ENCODE measurements around the gene PALD1.

DNA sequence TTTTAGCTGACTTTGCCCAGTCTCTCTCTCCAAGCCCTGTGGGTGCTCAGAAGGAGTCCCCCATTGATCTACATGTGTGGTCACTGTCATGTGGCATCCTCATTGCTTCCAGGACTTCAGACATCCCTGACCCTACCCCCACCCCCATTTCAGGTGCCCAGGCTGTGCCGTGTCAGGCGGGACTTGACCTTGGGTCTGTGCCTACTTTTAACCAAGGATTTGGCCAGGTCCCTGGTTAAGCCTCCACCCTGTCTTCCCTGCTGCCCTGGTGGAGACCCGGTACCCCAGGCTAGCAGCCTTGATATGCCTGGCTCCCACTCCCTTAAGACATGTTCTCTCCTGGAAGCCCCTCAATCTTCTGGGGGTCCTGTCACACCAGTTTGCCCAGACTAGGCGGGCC is 92.7 kb downstream of the PALD1 start:
- TF ChIP-seq, protein P1, sequence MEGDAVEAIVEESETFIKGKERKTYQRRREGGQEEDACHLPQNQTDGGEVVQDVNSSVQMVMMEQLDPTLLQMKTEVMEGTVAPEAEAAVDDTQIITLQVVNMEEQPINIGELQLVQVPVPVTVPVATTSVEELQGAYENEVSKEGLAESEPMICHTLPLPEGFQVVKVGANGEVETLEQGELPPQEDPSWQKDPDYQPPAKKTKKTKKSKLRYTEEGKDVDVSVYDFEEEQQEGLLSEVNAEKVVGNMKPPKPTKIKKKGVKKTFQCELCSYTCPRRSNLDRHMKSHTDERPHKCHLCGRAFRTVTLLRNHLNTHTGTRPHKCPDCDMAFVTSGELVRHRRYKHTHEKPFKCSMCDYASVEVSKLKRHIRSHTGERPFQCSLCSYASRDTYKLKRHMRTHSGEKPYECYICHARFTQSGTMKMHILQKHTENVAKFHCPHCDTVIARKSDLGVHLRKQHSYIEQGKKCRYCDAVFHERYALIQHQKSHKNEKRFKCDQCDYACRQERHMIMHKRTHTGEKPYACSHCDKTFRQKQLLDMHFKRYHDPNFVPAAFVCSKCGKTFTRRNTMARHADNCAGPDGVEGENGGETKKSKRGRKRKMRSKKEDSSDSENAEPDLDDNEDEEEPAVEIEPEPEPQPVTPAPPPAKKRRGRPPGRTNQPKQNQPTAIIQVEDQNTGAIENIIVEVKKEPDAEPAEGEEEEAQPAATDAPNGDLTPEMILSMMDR (IDR thresholded peaks at IDR 0.05) = no peak
- TF ChIP-seq POLR2A (IDR thresholded peaks at IDR 0.05) = no peak
- no peak for TF ChIP-seq POLR2AphosphoS5 (IDR thresholded peaks at IDR 0.05)

All from breast epithelium (tissue), 3 donors.